Fibroblast of pulmonary artery (primary cell): ENCODE data around the gene PCBD2.
A peak's percentile ranks its signal among the peaks of the same experiment; 100 is the strongest.
"Not testable (repeated sequence)": the region's sequence is repeated elsewhere in the genome, so short reads cannot be mapped to it uniquely, and the experiment has no call there.

ENCODE experiments used
- DNase-seq: peaks from one replicate; pipeline ENCODE4 v3.0.0-alpha.2; 2010; ENCODE audit warnings: low read depth
- H3K4me3 ChIP-seq: replicated peaks from 2 replicates; pipeline ENCODE4 v1.5.1; 2011; ENCODE audit warnings: low read depth, mild to moderate bottlenecking, control low read depth, low read length, moderate library complexity
- CTCF ChIP-seq: IDR thresholded peaks from 2 replicates; pipeline ENCODE4 v1.5.1; 2011; ENCODE audit warnings: mild to moderate bottlenecking, control low read depth, low read length, inconsistent platforms; ENCODE audit errors: missing control alignments

PCBD2 gene

DNA sequence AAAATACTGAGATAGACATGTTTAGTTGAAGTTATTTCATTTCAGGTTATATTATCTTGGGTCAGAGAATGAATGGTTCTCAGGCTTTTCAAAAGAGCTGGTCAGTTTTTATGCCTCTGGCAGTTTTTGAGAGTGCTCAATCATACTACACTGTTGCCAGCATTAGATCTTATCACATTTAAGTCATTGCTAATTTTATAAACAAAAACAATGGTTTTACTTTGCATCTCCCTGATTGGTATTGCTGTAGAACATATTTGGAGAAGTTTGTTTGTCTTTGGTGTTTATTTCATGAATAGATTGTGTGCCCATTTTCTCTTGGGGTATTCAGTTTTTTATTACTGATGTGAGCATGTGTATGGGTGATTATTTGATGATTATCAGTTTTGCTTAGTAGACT, 64.2 kb downstream of the PCBD2 start:
- no peak for TF ChIP-seq CTCF
- DNase-seq = no peak
- H3K4me3 ChIP-seq = no peak overlapping the region

DNA sequence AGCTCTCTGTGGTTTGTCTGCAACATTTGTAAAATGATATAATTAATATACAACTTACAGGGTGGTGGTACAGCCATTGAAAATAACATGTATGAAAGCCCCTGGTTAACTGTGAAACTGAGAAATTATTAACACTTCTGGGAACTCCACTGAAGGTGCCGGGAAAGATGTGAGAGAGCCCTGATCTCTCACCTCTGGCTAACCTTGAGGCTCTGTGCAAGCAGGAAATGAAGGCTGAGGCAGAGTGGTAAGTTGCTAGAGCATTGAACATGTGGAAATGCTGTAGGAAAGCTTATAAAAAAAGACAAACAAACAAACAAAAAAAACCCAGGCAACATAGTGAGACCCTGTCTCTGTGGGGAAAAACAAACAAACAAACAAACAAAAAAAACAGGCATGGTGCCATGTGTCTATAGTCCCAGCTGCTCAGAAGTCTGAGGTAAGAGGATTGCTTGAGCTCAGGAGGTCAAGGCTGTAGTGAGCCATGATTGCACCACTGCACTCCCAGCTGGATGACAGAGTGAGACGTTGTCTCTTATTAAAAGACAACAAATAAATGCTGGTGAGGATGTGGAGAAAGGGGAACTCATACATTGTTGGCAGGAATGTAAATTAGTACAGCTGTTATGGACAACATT, 70.3 kb downstream of the PCBD2 start:
- DNase-seq = peak; percentile 28
- H3K4me3 ChIP-seq = no peak overlapping the region
- no peak for TF ChIP-seq CTCF

- DNase-seq = no peak
- no peak overlapping the region for H3K4me3 ChIP-seq
- no peak for TF ChIP-seq CTCF
These were observed 70.9 kb downstream of the PCBD2 start for GRCh38 chr5:134975843-134976242.

DNA sequence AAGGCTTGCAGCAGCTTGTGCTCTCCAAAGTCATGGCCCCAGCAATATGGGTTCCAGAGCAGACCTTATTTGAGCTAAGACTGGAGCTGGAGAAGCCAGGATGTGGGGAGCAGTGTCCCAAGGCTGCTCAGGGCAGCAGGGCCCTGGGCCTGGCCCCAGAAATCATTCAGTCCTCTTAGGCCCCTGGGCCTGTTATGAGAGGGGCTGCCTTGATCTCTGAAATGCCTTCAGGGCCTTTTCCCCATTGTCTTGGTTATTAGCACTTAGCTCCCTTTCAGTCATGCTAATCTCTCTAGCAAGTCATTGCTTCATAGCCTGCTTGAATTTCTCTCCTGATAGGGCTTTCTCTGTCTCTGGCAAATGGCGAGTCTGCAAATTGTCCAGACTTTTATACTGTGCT, 71.9 kb downstream of the PCBD2 start:
- H3K4me3 ChIP-seq = no peak overlapping the region
- TF ChIP-seq CTCF = no peak
- DNase-seq = no peak

DNA sequence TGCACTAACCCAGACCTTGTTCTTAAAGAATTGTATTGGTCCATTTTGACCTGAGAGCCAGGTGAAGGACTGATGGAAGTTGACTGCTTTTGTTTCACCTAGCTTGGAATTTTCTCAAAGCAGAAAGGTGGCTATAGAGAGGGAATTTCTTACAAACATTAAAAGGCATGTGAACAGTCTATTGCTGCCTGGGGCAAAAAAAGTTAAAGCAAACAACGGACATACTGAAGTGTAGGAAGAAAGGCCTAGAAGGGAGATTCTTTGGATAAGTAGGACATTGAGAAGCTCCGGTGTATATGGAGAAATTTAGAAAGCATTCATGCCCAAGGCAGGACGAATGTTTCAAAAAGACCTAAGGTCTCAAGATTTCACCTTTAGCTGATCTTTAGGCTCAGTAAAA, 74.5 kb downstream of the PCBD2 start:
- DNase-seq = no peak
- no peak overlapping the region for H3K4me3 ChIP-seq
- no peak for TF ChIP-seq CTCF

- no peak overlapping the region for H3K4me3 ChIP-seq
- no peak for TF ChIP-seq CTCF
- DNase-seq = no peak
These were observed 77.3 kb downstream of the PCBD2 start for GRCh38 chr5:134982230-134982629.

GRCh38 chr5:134989266-134989830, 84.4 kb downstream of the PCBD2 start:
- DNase-seq = peak; percentile 10
- H3K4me3 ChIP-seq = no peak overlapping the region
- no peak for TF ChIP-seq CTCF

DNA sequence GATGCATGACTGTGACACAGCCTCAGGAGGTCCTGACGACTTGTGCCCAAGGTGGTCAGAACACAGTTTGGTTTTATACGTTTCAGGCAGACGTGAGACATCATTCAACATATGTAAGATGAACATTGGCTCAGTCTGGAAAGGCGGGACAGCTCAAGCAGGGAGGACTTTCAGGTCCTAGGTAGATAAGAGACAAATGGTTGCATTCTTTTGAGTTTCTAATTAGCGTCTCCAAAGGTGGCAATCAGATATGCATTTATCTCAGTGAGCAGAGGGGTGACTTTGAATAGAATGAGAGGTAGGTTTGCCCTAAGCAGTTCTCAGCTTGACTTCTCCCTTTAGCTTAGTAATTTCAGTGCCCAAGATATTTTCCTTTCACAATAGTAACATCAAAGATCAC, 85.3 kb downstream of the PCBD2 start:
- not testable (repeated sequence) for H3K4me3 ChIP-seq, DNase-seq
